Left kidney (tissue), 2 donors: ENCODE measurements around the gene CCND1. TPM values are rescaled to one million over a fixed set of nuclear protein-coding genes. Genes with fewer than 3 reads are reported as not detected.

Experiments
- DNase-seq: peaks from one replicate; pipeline ENCODE4 v3.0.0-alpha.2; 2013
- polyA plus RNA-seq: library from polyadenylated mRNA; unstranded; fragments of 120-200 nt; gene quantifications from one replicate; pipeline ENCODE4 v1.2.1, GENCODE V29; 2013; ENCODE audit not compliant: insufficient read length

Gene CCND1
- polyA plus RNA-seq, 1 donor: 132 TPM

- DNase-seq: no peak
Observed at GRCh38 chr11:69664901-69665300, 23.9 kb downstream of the CCND1 start.

- DNase-seq: no peak
Observed at GRCh38 chr11:69665669-69666068, 24.7 kb downstream of the CCND1 start.

GRCh38 chr11:69666261-69666660, 25.3 kb downstream of the CCND1 start:
- no peak for DNase-seq

- DNase-seq: no peak
Observed at GRCh38 chr11:69666752-69667536, 26.0 kb downstream of the CCND1 start.

GRCh38 chr11:69667619-69668604, 27.0 kb downstream of the CCND1 start:
- no peak for DNase-seq

- no peak for DNase-seq
Observed at GRCh38 chr11:69669486-69669885, 28.5 kb downstream of the CCND1 start.

GRCh38 chr11:69670158-69670845, 29.3 kb downstream of the CCND1 start:
- peak; percentile 82 for DNase-seq

GRCh38 chr11:69671734-69672465, 30.9 kb downstream of the CCND1 start:
- no peak for DNase-seq

GRCh38 chr11:69674267-69674885, 33.4 kb downstream of the CCND1 start:
- no peak for DNase-seq

GRCh38 chr11:69674886-69675714, 34.1 kb downstream of the CCND1 start, which contains the start of gene LTO1:
LTO1 (minus strand) TSS chr11:69675353; CDS start chr11:69675239, 114 bp downstream.
- DNase-seq: peak; percentile 95

GRCh38 chr11:69677749-69678148, 36.8 kb downstream of the CCND1 start:
- no peak for DNase-seq

GRCh38 chr11:69680688-69681087, 39.7 kb downstream of the CCND1 start:
- no peak for DNase-seq

- DNase-seq: no peak
Observed at GRCh38 chr11:69682221-69682620, 41.3 kb downstream of the CCND1 start.

GRCh38 chr11:69682681-69683326, 41.8 kb downstream of the CCND1 start:
- no peak for DNase-seq

GRCh38 chr11:69683764-69684333, 42.9 kb downstream of the CCND1 start:
- no peak for DNase-seq

GRCh38 chr11:69684651-69685050, 43.7 kb downstream of the CCND1 start:
- DNase-seq: no peak

GRCh38 chr11:69685348-69685747, 44.4 kb downstream of the CCND1 start:
- DNase-seq: no peak

- DNase-seq: no peak
Observed at GRCh38 chr11:69686452-69686851, 45.5 kb downstream of the CCND1 start.

- no peak for DNase-seq
Observed at GRCh38 chr11:69686856-69687255, 45.9 kb downstream of the CCND1 start.
